GM10266 (cell line): ENCODE data around the gene AGAP2.
"Not testable (repeated sequence)": the region's sequence is repeated elsewhere in the genome, so short reads cannot be mapped to it uniquely, and the experiment has no call there.

ENCODE experiments used
- DNase-seq: peaks from one replicate; pipeline ENCODE4 v3.0.0; 2012; ENCODE audit errors: extremely low spot score
- TF ChIP-seq, protein P1 (sequence below): IDR thresholded peaks from 2 replicates; pipeline ENCODE4 v1.5.1; 2012; ENCODE audit warnings: mild to moderate bottlenecking, low read depth; ENCODE audit not compliant: control insufficient read depth, insufficient read depth; ENCODE audit errors: missing control alignments

The AGAP2 gene

DNA sequence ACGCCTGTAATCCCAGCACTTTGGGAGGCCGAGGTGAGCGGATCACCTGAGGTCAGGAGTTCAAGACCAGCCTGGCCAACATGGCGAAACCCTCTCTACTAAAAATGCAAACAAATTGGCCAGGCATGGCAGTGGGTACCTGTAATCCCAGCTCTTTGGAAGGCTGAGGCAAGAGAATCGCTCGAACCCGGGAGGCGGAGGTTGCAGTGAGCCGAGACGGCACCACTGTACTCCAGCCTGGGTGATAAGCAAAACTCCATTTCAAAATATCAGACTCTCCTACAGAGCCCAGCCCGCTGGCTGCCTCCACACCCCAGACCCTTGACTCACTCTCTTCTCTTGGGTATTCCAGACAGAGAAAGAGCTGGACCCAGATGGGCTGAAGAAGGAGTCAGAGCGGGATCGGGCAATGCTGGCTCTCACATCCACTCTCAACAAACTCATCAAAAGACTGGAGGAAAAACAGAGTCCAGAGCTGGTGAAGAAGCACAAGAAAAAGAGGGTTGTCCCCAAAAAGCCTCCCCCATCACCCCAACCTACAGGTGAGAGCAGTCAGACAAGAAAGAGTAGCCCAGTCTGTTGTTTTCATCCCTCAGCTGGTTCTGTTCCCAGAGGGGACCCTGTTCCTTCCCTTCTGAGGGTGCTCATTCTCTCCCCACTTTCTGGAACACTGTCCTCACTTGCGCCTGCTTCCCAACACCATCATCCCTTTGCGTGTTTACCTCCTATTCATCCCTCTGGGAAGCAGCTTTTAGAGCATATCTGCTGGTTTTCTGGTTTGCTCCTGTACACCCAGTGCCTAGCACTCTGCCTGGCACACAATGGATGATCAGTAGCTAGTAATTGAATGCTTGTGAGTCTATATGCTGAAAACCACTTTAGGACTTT, 19.7 kb downstream of the AGAP2 start:
- TF ChIP-seq, protein P1, sequence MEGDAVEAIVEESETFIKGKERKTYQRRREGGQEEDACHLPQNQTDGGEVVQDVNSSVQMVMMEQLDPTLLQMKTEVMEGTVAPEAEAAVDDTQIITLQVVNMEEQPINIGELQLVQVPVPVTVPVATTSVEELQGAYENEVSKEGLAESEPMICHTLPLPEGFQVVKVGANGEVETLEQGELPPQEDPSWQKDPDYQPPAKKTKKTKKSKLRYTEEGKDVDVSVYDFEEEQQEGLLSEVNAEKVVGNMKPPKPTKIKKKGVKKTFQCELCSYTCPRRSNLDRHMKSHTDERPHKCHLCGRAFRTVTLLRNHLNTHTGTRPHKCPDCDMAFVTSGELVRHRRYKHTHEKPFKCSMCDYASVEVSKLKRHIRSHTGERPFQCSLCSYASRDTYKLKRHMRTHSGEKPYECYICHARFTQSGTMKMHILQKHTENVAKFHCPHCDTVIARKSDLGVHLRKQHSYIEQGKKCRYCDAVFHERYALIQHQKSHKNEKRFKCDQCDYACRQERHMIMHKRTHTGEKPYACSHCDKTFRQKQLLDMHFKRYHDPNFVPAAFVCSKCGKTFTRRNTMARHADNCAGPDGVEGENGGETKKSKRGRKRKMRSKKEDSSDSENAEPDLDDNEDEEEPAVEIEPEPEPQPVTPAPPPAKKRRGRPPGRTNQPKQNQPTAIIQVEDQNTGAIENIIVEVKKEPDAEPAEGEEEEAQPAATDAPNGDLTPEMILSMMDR = no peak
- no peak for DNase-seq

DNA sequence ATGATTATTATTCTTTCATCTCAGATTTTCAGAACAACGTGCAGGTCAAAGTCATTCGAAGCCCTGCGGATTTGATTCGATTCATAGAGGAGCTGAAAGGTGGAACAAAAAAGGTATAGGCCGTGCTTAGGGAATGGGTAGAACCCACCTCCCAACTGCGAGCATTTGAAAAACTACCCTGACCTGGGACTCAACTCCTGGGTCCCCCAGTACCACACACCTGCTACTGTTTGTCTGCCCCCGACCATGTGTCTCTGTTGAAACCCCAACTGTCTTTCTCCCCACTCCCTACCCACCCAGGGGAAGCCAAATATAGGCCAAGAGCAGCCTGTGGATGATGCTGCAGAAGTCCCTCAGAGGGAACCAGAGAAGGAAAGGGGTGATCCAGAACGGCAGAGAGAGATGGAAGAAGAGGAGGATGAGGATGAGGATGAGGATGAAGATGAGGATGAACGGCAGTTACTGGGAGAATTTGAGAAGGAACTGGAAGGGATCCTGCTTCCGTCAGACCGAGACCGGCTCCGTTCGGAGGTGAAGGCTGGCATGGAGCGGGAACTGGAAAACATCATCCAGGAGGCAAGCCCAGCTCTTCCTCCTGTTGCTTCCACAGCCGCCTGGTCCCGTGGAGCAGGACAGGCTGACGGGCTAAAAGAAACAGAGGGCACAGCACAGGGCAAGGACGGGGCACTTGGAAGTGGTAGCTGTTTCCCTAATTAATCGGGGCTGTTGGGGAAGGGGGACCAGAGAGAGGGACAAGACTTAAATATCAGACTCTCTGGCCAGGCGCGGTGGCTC, 20.5 kb downstream of the AGAP2 start:
- TF ChIP-seq, protein P1 = no peak
- no peak for DNase-seq

DNA sequence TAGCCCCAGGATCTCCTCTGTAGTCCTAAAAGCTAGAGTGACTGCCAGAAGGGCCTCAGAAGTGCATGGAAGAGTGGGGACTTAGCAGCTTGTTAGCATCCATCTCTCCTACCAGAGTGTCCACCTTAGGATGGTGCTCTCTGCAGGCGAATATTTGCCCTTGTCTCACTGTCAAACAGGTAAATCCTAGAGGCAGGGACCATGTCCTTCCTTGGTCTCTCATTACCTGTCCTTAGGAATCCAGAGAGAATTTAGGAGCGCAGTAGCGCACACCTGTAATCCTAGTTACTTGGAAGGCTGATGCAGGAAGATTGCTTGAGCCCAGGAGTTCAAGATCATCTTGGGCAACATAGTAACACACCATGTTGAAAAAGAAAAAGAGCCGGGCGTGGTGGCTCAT, 21.4 kb downstream of the AGAP2 start:
- TF ChIP-seq, protein P1 = no peak

DNA sequence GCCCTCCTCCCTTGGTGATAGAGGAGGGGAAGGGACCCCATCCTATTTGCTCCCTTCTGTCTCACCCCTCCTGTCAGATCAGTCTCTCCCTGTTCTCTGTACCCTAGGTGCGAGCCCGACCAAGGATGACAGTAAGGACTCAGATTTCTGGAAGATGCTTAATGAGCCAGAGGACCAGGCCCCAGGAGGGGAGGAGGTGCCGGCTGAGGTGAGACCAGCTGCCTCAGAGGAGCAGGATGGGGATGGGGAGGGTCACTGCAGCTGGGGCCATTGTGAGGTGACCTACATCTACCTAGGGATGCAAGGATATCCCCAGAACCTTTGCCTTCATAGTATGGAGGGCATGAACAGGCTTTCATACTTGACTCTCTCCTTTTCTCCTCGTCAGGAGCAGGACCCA, 22.2 kb downstream of the AGAP2 start:
- TF ChIP-seq, protein P1 = no peak
- no peak for DNase-seq

More for the DNA sequence above, 21.4 kb downstream of the AGAP2 start:
- DNase-seq = no peak

DNA sequence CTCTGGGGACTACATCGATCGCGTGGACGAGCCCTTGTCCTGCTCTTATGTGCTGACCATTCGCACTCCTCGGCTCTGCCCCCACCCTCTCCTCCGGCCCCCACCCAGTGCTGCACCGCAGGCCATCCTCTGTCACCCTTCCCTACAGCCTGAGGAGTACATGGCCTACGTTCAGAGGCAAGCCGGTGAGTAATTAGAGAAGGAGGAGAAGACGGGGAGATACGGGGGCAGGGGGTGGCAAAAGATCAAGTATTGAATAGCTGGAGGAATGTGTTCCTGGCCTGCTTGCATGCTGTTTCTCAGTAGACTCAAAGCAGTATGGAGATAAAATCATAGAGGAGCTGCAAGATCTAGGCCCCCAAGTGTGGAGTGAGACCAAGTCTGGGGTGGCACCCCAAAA, 22.8 kb downstream of the AGAP2 start:
- no peak for DNase-seq
- TF ChIP-seq, protein P1 = no peak

DNA sequence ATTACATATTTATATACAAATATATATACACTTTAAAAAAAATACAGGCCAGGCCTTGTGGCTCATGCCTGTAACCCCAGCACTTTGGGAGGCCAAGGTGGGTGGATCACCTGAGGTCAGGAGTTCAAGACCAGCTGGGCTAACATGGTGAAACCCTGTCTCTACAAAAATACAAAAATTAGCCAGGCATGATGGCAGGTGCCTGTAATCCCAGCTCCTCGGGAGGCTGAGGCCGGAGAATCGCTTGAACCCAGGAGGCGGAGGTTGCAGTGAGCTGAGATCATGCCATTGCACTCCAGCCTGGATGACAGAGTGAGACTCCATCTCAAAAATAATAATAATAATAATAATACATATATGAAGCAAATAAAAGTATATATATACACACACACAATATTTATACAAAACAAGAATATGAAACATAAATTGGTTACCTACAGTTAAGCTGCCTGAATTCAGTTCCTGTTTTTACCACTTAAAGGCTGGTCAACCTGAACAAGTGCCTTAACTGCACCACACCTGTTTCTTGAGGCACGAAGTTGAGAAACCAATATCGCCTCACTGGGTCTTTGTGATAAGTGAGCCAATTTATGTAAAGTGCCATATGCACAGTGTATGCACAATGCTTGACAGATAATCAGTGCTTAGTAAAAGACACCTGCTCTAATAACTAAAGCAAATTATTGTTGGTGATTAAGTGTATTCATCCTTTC, 23.4 kb downstream of the AGAP2 start:
- DNase-seq = not testable (repeated sequence)

DNA sequence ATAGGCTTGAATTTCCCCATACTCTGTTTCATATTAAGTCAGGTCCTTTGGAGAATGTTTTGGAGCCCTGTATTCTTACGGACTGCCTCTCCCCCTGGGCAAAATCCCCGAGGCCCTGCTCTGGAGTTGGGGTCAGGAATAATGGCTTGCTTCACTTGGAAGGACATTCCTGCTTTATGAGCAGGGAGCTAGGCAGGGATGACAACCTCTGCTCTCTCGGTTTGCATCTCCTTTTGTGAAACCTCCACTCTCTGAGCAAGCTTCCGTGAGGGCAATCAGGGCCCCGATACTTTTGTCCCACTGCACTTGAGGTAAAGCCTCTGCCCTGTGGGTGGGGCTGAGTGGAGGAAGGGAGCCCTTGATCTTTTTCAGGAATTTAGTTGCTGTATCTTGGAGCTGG, 25.3 kb downstream of the AGAP2 start:
- TF ChIP-seq, protein P1 = no peak
- no peak for DNase-seq
